Measurements from ENCODE around the gene GNL3.

GNL3 gene

DNA sequence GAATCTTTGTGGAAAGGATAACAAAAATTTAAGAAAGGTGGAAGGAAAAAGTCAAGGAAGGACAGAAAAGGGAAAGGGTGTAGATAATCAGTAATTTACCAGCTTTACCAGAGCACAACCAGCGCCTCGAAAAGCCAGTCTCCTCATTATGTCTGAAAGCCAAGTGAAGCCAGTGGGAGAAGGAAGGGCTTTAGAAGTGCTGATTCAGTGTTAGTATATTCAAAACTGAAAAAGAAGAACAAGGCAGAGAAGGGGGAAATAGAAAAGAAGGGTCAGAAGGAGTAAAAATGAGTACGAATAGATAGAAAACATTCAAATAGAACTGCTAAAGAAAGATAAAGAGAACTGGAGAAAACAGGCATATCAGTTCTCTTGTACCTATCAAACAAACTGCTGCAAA lies 4.2 kb upstream of the GNL3 start:
- WGBS: 96% methylated on average over 2 of the region's 3 CpGs
- no peak overlapping the region for H3K18ac ChIP-seq (ENCODE audit: low read depth in 1 of 2, low read length in 2 of 2)
- H3K9me3 ChIP-seq (ENCODE audit: control insufficient read depth, low read length): no peaks in the 10 kb centered on the region
- H3K4me1 ChIP-seq (ENCODE audit: control insufficient read depth, insufficient read depth, low read depth, low read length): peaks cover 4% of the 10 kb centered on the region
- no peak overlapping the region for H2BK12ac ChIP-seq (ENCODE audit: low read length in 2 of 2)
- H2AFZ ChIP-seq (ENCODE audit: low read depth, low read length): no peak overlapping the region
- peaks cover 14% of the 10 kb centered on the region for H3K79me1 ChIP-seq (replicated peaks; ENCODE audit: low read length, poor library complexity, severe bottlenecking)
- H2AK5ac ChIP-seq (ENCODE audit: low read length, severe bottlenecking): no peak overlapping the region
- no peak overlapping the region for H3K14ac ChIP-seq (ENCODE audit: low read length in 2 of 2)
- H3K27ac ChIP-seq (ENCODE audit: low read length, poor library complexity, severe bottlenecking): no peak overlapping the region
- H3K23ac ChIP-seq (ENCODE audit: low read length in 2 of 2): no peak overlapping the region
- H3K4ac ChIP-seq (ENCODE audit: low read depth in 1 of 2, low read length in 2 of 2): no peak overlapping the region
- no peak overlapping the region for H2BK5ac ChIP-seq (ENCODE audit: low read depth, low read length, poor library complexity, severe bottlenecking)
- H3K27me3 ChIP-seq (ENCODE audit: control insufficient read depth in 1 of 2, insufficient read depth in 1 of 2, low read length in 2 of 2): no peaks in the 10 kb centered on the region
- H3K4me3 ChIP-seq (ENCODE audit: insufficient read depth in 1 of 2, low read depth in 1 of 2, low read length in 2 of 2): peak overlapping the region in 1 of 2 experiments; percentile 7
- H3K9ac ChIP-seq (ENCODE audit: low read length): peak overlapping the region; percentile 87
- H2BK15ac ChIP-seq (ENCODE audit: low read depth, poor library complexity, severe bottlenecking): no peak overlapping the region
- no peak overlapping the region for H3K4me2 ChIP-seq (ENCODE audit: low read length, poor library complexity, severe bottlenecking)
- H2BK120ac ChIP-seq (ENCODE audit: low read depth, low read length): no peak overlapping the region
- H4K8ac ChIP-seq (ENCODE audit: low read length): no peak overlapping the region
- no peak overlapping the region for H4K91ac ChIP-seq (ENCODE audit: low read length)
- no peak for DNase-seq
- H3K36me3 ChIP-seq (ENCODE audit: control insufficient read depth in 1 of 2, insufficient read depth in 2 of 2, low read depth in 1 of 2, low read length in 2 of 2): peaks cover 11 to 38% of the 10 kb centered on the region in 2 experiments

DNA sequence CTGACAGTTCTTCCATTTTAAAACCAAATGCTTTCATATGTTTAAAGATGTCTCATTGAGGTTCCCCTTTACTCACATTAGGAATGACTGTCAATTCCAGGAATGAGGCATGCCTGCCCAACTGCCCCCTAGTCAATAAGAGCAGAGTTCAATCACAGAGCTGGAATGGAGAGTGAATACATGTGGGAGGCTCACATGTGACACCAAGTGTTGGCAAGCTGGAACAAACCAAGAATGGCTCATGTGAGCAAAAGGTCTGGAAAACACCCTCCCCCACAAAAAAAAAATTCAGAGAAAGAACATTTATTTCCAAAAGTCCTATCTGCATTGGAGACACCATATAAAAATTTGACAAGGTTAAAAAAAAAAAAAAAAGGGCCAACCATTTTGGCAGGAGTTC lies 3.8 kb upstream of the GNL3 start:
- Histone ChIP-seq H3K27me3 (ENCODE audit: control insufficient read depth in 1 of 2, insufficient read depth in 1 of 2, low read length in 2 of 2) (no peaks in the 10 kb centered on the region), H3K9ac (ENCODE audit: low read length) (peak overlapping the region; percentile 87), H2BK5ac (ENCODE audit: low read depth, low read length, poor library complexity, severe bottlenecking) (no peak overlapping the region), H3K4me1 (ENCODE audit: control insufficient read depth, insufficient read depth, low read depth, low read length) (peaks cover 4% of the 10 kb centered on the region), H3K4me2 (ENCODE audit: low read length, poor library complexity, severe bottlenecking) (no peak overlapping the region), H3K14ac (ENCODE audit: low read length in 2 of 2) (no peak overlapping the region), H3K23ac (ENCODE audit: low read length in 2 of 2) (no peak overlapping the region), H3K4me3 (ENCODE audit: insufficient read depth in 1 of 2, low read depth in 1 of 2, low read length in 2 of 2) (peak overlapping the region in 1 of 2 experiments; percentile 7), H3K79me1 (replicated peaks; ENCODE audit: low read length, poor library complexity, severe bottlenecking) (peaks cover 14% of the 10 kb centered on the region), H3K18ac (ENCODE audit: low read depth in 1 of 2, low read length in 2 of 2) (no peak overlapping the region), H2BK15ac (ENCODE audit: low read depth, poor library complexity, severe bottlenecking) (no peak overlapping the region), H2BK120ac (ENCODE audit: low read depth, low read length) (no peak overlapping the region), H4K8ac (ENCODE audit: low read length) (no peak overlapping the region), H2AFZ (ENCODE audit: low read depth, low read length) (no peak overlapping the region), H2BK12ac (ENCODE audit: low read length in 2 of 2) (no peak overlapping the region), H3K36me3 (ENCODE audit: control insufficient read depth in 1 of 2, insufficient read depth in 2 of 2, low read depth in 1 of 2, low read length in 2 of 2) (peaks cover 11 to 36% of the 10 kb centered on the region in 2 experiments), H4K91ac (ENCODE audit: low read length) (no peak overlapping the region), H3K27ac (ENCODE audit: low read length, poor library complexity, severe bottlenecking) (no peak overlapping the region), H3K9me3 (ENCODE audit: control insufficient read depth, low read length) (no peaks in the 10 kb centered on the region), H2AK5ac (ENCODE audit: low read length, severe bottlenecking) (no peak overlapping the region), H3K4ac (ENCODE audit: low read depth in 1 of 2, low read length in 2 of 2) (no peak overlapping the region)
- DNase-seq: peak; percentile 82

DNA sequence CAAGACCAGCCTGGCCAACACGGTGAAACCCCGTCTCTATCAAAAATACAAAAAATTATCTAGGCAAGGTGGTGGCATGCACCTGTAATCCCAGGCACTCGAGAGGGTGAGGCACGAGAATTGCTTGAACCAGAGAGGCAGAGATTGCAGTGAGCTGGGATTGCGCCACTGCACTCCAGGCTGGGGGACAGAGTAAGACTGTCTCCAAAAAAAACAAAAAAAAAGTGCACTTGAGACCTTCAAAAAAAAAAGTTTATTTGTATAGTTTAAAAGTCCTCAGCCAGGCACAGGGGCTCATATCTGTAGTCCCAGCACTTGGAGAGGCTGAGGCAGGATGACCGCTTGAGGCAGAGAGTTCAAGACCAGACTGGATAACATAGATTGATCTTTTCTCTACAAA lies 2.2 kb upstream of the GNL3 start:
- Histone ChIP-seq H2BK12ac (ENCODE audit: low read length in 2 of 2) (no peak overlapping the region), H3K9me3 (ENCODE audit: control insufficient read depth, low read length) (no peaks in the 10 kb centered on the region), H3K36me3 (ENCODE audit: control insufficient read depth in 1 of 2, insufficient read depth in 2 of 2, low read depth in 1 of 2, low read length in 2 of 2) (peaks cover 7 to 38% of the 10 kb centered on the region in 2 experiments), H3K4me2 (ENCODE audit: low read length, poor library complexity, severe bottlenecking) (no peak overlapping the region), H3K18ac (ENCODE audit: low read depth in 1 of 2, low read length in 2 of 2) (no peak overlapping the region), H2BK120ac (ENCODE audit: low read depth, low read length) (no peak overlapping the region), H3K9ac (ENCODE audit: low read length) (peak overlapping the region; percentile 96), H3K4me3 (ENCODE audit: insufficient read depth in 1 of 2, low read depth in 1 of 2, low read length in 2 of 2) (no peak overlapping the region), H3K27me3 (ENCODE audit: control insufficient read depth in 1 of 2, insufficient read depth in 1 of 2, low read length in 2 of 2) (no peaks in the 10 kb centered on the region), H4K8ac (ENCODE audit: low read length) (no peak overlapping the region), H3K4me1 (ENCODE audit: control insufficient read depth, insufficient read depth, low read depth, low read length) (peaks cover 8% of the 10 kb centered on the region), H2BK5ac (ENCODE audit: low read depth, low read length, poor library complexity, severe bottlenecking) (no peak overlapping the region), H2BK15ac (ENCODE audit: low read depth, poor library complexity, severe bottlenecking) (no peak overlapping the region), H3K79me1 (replicated peaks; ENCODE audit: low read length, poor library complexity, severe bottlenecking) (peaks cover 8% of the 10 kb centered on the region), H3K4ac (ENCODE audit: low read depth in 1 of 2, low read length in 2 of 2) (no peak overlapping the region), H2AFZ (ENCODE audit: low read depth, low read length) (no peak overlapping the region), H3K27ac (ENCODE audit: low read length, poor library complexity, severe bottlenecking) (no peak overlapping the region), H3K14ac (ENCODE audit: low read length in 2 of 2) (no peak overlapping the region), H3K23ac (ENCODE audit: low read length in 2 of 2) (no peak overlapping the region), H4K91ac (ENCODE audit: low read length) (no peak overlapping the region), H2AK5ac (ENCODE audit: low read length, severe bottlenecking) (no peak overlapping the region)
- whole genome bisulfite sequencing: 95% methylated on average over 5 of the region's 6 CpGs
- DNase-seq: no peak

DNA sequence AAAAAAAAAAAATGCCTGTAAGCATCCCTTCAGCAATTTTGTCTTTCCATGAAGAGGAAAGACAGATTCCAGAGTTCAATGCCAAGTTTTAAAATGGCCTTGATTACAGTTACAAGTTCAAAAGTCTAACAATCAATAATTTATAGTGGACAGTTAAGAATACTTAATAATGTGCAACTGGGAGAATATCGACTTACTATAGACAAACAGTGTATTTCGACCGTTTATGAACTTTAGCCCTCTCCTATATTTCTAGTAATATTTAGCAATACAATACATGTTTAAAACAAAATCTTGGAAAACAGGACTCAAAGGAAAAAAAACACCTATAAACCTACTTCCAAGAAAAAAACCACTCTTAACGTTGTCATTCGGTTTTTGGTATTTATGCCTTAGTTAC lies 1.6 kb upstream of the GNL3 start:
- no peaks in the 10 kb centered on the region for H3K27me3 ChIP-seq (ENCODE audit: control insufficient read depth in 1 of 2, insufficient read depth in 1 of 2, low read length in 2 of 2)
- no peak for DNase-seq
- H2BK12ac ChIP-seq (ENCODE audit: low read length in 2 of 2): no peak overlapping the region
- H3K4me3 ChIP-seq (ENCODE audit: insufficient read depth in 1 of 2, low read depth in 1 of 2, low read length in 2 of 2): peak overlapping the region in 1 of 2 experiments; percentile 96
- peaks cover 11 to 38% of the 10 kb centered on the region in 2 experiments for H3K36me3 ChIP-seq (ENCODE audit: control insufficient read depth in 1 of 2, insufficient read depth in 2 of 2, low read depth in 1 of 2, low read length in 2 of 2)
- H2AFZ ChIP-seq (ENCODE audit: low read depth, low read length): no peak overlapping the region
- 93% methylated on average over 3 of the region's 5 CpGs for WGBS
- H3K4me2 ChIP-seq (ENCODE audit: low read length, poor library complexity, severe bottlenecking): no peak overlapping the region
- H3K79me1 ChIP-seq (replicated peaks; ENCODE audit: low read length, poor library complexity, severe bottlenecking): peaks cover 10% of the 10 kb centered on the region
- H3K18ac ChIP-seq (ENCODE audit: low read depth in 1 of 2, low read length in 2 of 2): no peak overlapping the region
- H3K9ac ChIP-seq (ENCODE audit: low read length): peak overlapping the region; percentile 96
- H3K4me1 ChIP-seq (ENCODE audit: control insufficient read depth, insufficient read depth, low read depth, low read length): peaks cover 8% of the 10 kb centered on the region
- no peak overlapping the region for H2BK5ac ChIP-seq (ENCODE audit: low read depth, low read length, poor library complexity, severe bottlenecking)
- no peak overlapping the region for H3K23ac ChIP-seq (ENCODE audit: low read length in 2 of 2)
- no peak overlapping the region for H3K4ac ChIP-seq (ENCODE audit: low read depth in 1 of 2, low read length in 2 of 2)
- H2AK5ac ChIP-seq (ENCODE audit: low read length, severe bottlenecking): no peak overlapping the region
- H4K91ac ChIP-seq (ENCODE audit: low read length): no peak overlapping the region
- no peak overlapping the region for H4K8ac ChIP-seq (ENCODE audit: low read length)
- no peak overlapping the region for H2BK15ac ChIP-seq (ENCODE audit: low read depth, poor library complexity, severe bottlenecking)
- no peak overlapping the region for H2BK120ac ChIP-seq (ENCODE audit: low read depth, low read length)
- H3K9me3 ChIP-seq (ENCODE audit: control insufficient read depth, low read length): no peaks in the 10 kb centered on the region
- H3K14ac ChIP-seq (ENCODE audit: low read length in 2 of 2): no peak overlapping the region
- H3K27ac ChIP-seq (ENCODE audit: low read length, poor library complexity, severe bottlenecking): no peak overlapping the region

Data from mesenchymal stem cell (in vitro differentiated cells and primary cell).